GM23248 (cell line): Measurements from ENCODE around the gene KCNE4.

ENCODE experiments used
- EZH2 ChIP-seq: fragments of 200-600 bp; sonication (generic); IDR thresholded peaks from 2 replicates; pipeline ENCODE4 v1.6.1; 2018; ENCODE audit warnings: antibody characterized with exemption, mild to moderate bottlenecking; ENCODE audit not compliant: insufficient read depth, poor library complexity, severe bottlenecking
- EZH2phosphoT487 ChIP-seq: fragments of 200-600 bp; sonication (generic); IDR thresholded peaks from 2 replicates; pipeline ENCODE4 v1.6.1; 2018; ENCODE audit warnings: antibody characterized with exemption, moderate library complexity, mild to moderate bottlenecking, low read depth; ENCODE audit not compliant: insufficient read depth

DNA sequence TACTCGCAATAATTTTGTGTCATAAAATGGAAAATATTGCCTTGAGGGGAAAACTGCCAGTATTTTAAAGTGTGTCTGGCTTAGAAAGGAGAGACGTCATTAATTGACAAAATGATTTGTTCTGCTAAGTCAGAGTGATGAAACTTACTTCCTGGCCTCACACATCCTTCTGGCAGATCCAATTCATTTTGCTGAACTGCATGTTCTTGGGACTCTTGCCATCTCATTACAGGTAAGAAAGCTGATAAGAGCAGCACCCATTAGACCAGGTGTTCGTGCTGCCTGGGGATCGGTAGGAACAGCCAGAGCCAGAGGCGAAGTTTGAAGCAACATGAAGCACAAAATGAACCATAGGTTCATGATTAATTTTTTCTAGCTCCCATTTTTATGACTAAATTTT is 38.0 kb downstream of the KCNE4 start:
- no peak for TF ChIP-seq EZH2
- no peak for TF ChIP-seq EZH2phosphoT487
